ENCODE measurements around the gene PCDHA9.

DNA sequence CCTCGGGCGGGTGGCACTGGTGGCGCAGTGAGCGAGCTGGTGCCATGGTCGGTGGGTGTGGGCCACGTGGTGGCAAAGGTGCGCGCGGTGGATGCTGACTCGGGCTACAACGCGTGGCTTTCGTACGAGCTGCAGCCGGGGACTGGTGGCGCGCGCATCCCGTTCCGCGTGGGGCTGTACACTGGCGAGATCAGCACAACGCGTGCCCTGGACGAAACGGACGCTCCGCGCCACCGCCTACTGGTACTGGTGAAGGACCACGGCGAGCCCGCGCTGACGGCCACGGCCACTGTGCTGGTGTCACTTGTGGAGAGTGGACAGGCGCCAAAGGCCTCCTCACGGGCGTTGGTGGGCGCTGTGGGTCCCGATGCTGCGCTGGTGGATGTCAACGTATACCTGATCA is 39.3 kb upstream of the PCDHA9 start:
- TF ChIP-seq, protein P1, sequence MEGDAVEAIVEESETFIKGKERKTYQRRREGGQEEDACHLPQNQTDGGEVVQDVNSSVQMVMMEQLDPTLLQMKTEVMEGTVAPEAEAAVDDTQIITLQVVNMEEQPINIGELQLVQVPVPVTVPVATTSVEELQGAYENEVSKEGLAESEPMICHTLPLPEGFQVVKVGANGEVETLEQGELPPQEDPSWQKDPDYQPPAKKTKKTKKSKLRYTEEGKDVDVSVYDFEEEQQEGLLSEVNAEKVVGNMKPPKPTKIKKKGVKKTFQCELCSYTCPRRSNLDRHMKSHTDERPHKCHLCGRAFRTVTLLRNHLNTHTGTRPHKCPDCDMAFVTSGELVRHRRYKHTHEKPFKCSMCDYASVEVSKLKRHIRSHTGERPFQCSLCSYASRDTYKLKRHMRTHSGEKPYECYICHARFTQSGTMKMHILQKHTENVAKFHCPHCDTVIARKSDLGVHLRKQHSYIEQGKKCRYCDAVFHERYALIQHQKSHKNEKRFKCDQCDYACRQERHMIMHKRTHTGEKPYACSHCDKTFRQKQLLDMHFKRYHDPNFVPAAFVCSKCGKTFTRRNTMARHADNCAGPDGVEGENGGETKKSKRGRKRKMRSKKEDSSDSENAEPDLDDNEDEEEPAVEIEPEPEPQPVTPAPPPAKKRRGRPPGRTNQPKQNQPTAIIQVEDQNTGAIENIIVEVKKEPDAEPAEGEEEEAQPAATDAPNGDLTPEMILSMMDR (conservative IDR thresholded peaks at IDR 0.05), result no peak
- no peak for TF ChIP-seq EZH2 (IDR thresholded peaks at IDR 0.05; ENCODE audit: low read depth)

Measured in PC-9 (cell line).